OCI-LY1 (cell line): Measurements from ENCODE around the gene KIRREL3.

Source experiments
- H2AFZ ChIP-seq: fragments of 200-600 bp; sonication (generic), shearing (Covaris generic); 2 replicates; pipeline ENCODE4 v1.6.0; 2014; ENCODE audit warnings: antibody characterized with exemption, mild to moderate bottlenecking, low read length
- H3F3A ChIP-seq: fragments of 200-600 bp; sonication (generic), shearing (Covaris generic); 2 replicates; pipeline ENCODE4 v1.6.0; 2014; ENCODE audit warnings: mild to moderate bottlenecking, antibody characterized with exemption, low read length, moderate library complexity; ENCODE audit not compliant: insufficient read depth
- H3K27ac ChIP-seq: fragments of 200-600 bp; sonication (generic); 2 replicates; pipeline ENCODE4 v1.5.1; 2014; ENCODE audit warnings: low read length, mixed run types, mild to moderate bottlenecking, low read depth; ENCODE audit not compliant: poor library complexity, severe bottlenecking
- H3K27me3 ChIP-seq: fragments of 200-600 bp; sonication (generic); 2 replicates; pipeline ENCODE4 v1.6.0; 2014; ENCODE audit warnings: antibody characterized with exemption, mild to moderate bottlenecking, low read length, moderate library complexity; ENCODE audit not compliant: insufficient read depth
- H3K36me3 ChIP-seq: fragments of 200-600 bp; sonication (generic); 2 replicates; pipeline ENCODE4 v1.6.1; 2014; ENCODE audit warnings: mild to moderate bottlenecking, antibody characterized with exemption, low read length, moderate library complexity, mixed read lengths; ENCODE audit not compliant: insufficient read depth
- H3K4me1 ChIP-seq: fragments of 200-600 bp; sonication (generic); 2 replicates; pipeline ENCODE4 v1.5.1; 2014; ENCODE audit warnings: mild to moderate bottlenecking, low read length, moderate library complexity; ENCODE audit not compliant: insufficient read depth, severe bottlenecking
- H3K4me2 ChIP-seq: fragments of 200-600 bp; sonication (generic), shearing (Covaris generic); 2 replicates; pipeline ENCODE4 v1.6.1; 2014; ENCODE audit warnings: low read length
- H3K4me3 ChIP-seq: fragments of 200-600 bp; sonication (generic); 2 replicates; pipeline ENCODE4 v1.5.1; 2014; ENCODE audit warnings: low read length, low read depth, mild to moderate bottlenecking, mixed read lengths; ENCODE audit not compliant: poor library complexity, severe bottlenecking
- H3K79me2 ChIP-seq: fragments of 200-600 bp; shearing (Covaris generic); 2 replicates; pipeline ENCODE4 v1.6.1; 2016; ENCODE audit warnings: mixed run types, low read length, mixed read lengths; ENCODE audit not compliant: insufficient read depth
- H3K9ac ChIP-seq: fragments of 200-600 bp; sonication (generic), shearing (Covaris generic); 2 replicates; pipeline ENCODE4 v1.6.1; 2014; ENCODE audit warnings: mild to moderate bottlenecking, low read length, mixed read lengths
- H3K9me2 ChIP-seq: fragments of 200-600 bp; sonication (generic), shearing (Covaris generic); 2 replicates; pipeline ENCODE4 v1.6.1; 2014; ENCODE audit warnings: low read depth, mild to moderate bottlenecking, low read length, mixed read lengths
- H3K9me3 ChIP-seq: fragments of 200-600 bp; shearing (Covaris generic); 2 replicates; pipeline ENCODE4 v1.6.1; 2014; ENCODE audit warnings: low read length, mixed read lengths
- H4K20me1 ChIP-seq: fragments of 200-600 bp; sonication (generic), shearing (Covaris generic); 2 replicates; pipeline ENCODE4 v1.6.0; 2016; ENCODE audit warnings: mild to moderate bottlenecking, low read length; ENCODE audit not compliant: insufficient read depth
- CTCF ChIP-seq: fragments of 200-600 bp; sonication (generic), shearing (Covaris generic); IDR thresholded peaks from 2 replicates; pipeline ENCODE4 v1.5.1; 2017; ENCODE audit warnings: mild to moderate bottlenecking, antibody characterized with exemption, low read length, moderate library complexity, mixed read lengths
- EZH2 ChIP-seq: fragments of 200-600 bp; sonication (generic), shearing (Covaris generic); IDR thresholded peaks from 2 replicates; pipeline ENCODE4 v1.8.0; 2017; ENCODE audit warnings: borderline replicate concordance, mixed run types, mild to moderate bottlenecking, antibody characterized with exemption, low read length, moderate library complexity, mixed read lengths

Gene KIRREL3

GRCh38 chr11:126766440-126766839 lies 234.1 kb downstream of the KIRREL3 start:
- H3K27me3 ChIP-seq: no peaks in the 10 kb centered on the region
- no peak overlapping the region for H3K9ac ChIP-seq
- H3K27ac ChIP-seq: no peak overlapping the region
- no peaks in the 10 kb centered on the region for H3K4me1 ChIP-seq
- H4K20me1 ChIP-seq: no peaks in the 10 kb centered on the region
- H3K79me2 ChIP-seq: no peaks in the 10 kb centered on the region
- no peaks in the 10 kb centered on the region for H3K9me2 ChIP-seq
- no peak overlapping the region for H3K4me2 ChIP-seq
- H3K9me3 ChIP-seq: no peaks in the 10 kb centered on the region
- H2AFZ ChIP-seq: no peak overlapping the region
- no peaks in the 10 kb centered on the region for H3F3A ChIP-seq
- no peaks in the 10 kb centered on the region for H3K36me3 ChIP-seq
- no peak overlapping the region for H3K4me3 ChIP-seq
- TF ChIP-seq CTCF (no peak), EZH2 (no peak)

- H3K9me2 ChIP-seq: no peaks in the 10 kb centered on the region
- no peaks in the 10 kb centered on the region for H4K20me1 ChIP-seq
- no peak overlapping the region for H3K27ac ChIP-seq
- H3K9ac ChIP-seq: no peak overlapping the region
- no peaks in the 10 kb centered on the region for H3K36me3 ChIP-seq
- H3K4me2 ChIP-seq: no peak overlapping the region
- TF ChIP-seq EZH2 (no peak), CTCF (no peak)
- H3K79me2 ChIP-seq: no peaks in the 10 kb centered on the region
- H2AFZ ChIP-seq: no peak overlapping the region
- no peak overlapping the region for H3K4me3 ChIP-seq
- H3K4me1 ChIP-seq: no peaks in the 10 kb centered on the region
- no peaks in the 10 kb centered on the region for H3K27me3 ChIP-seq
- no peaks in the 10 kb centered on the region for H3K9me3 ChIP-seq
- no peaks in the 10 kb centered on the region for H3F3A ChIP-seq
These were observed 235.4 kb downstream of the KIRREL3 start for GRCh38 chr11:126765196-126765595.

- no peaks in the 10 kb centered on the region for H3K9me3 ChIP-seq
- no peaks in the 10 kb centered on the region for H3K4me1 ChIP-seq
- no peak overlapping the region for H3K4me2 ChIP-seq
- H3K27ac ChIP-seq: no peak overlapping the region
- no peaks in the 10 kb centered on the region for H4K20me1 ChIP-seq
- no peak overlapping the region for H3K4me3 ChIP-seq
- no peak overlapping the region for H2AFZ ChIP-seq
- H3F3A ChIP-seq: no peaks in the 10 kb centered on the region
- H3K79me2 ChIP-seq: no peaks in the 10 kb centered on the region
- H3K36me3 ChIP-seq: no peaks in the 10 kb centered on the region
- no peak for TF ChIP-seq CTCF
- no peak for TF ChIP-seq EZH2
- H3K9ac ChIP-seq: no peak overlapping the region
- H3K9me2 ChIP-seq: no peaks in the 10 kb centered on the region
- H3K27me3 ChIP-seq: no peaks in the 10 kb centered on the region
These were observed 236.3 kb downstream of the KIRREL3 start for GRCh38 chr11:126764231-126764630.
